Stimulated activated naive CD4-positive, alpha-beta T cell treated with Interleukin-2 at 50 U/mL for 16 hours (primary cell): ENCODE data around the gene DUSP2.
"Not testable (repeated sequence)": the region's sequence is repeated elsewhere in the genome, so short reads cannot be mapped to it uniquely, and the experiment has no call there.

Experiments
- DNase-seq: peaks from one replicate; lab custom pipeline; 2025; lab: John Stamatoyannopoulos, UW

DUSP2 gene

GRCh38 chr2:96146881-96147592 is 1.8 kb upstream of the DUSP2 start:
- no peak for DNase-seq

GRCh38 chr2:96146153-96146880 is 1.1 kb upstream of the DUSP2 start:
- peak; percentile 92 for DNase-seq

GRCh38 chr2:96145848-96146152 is 560 bp upstream of the DUSP2 start:
- no peak for DNase-seq

- DNase-seq: peak; percentile 49
Measured at GRCh38 chr2:96144481-96145035, 682 bp downstream of the DUSP2 start.

DNA sequence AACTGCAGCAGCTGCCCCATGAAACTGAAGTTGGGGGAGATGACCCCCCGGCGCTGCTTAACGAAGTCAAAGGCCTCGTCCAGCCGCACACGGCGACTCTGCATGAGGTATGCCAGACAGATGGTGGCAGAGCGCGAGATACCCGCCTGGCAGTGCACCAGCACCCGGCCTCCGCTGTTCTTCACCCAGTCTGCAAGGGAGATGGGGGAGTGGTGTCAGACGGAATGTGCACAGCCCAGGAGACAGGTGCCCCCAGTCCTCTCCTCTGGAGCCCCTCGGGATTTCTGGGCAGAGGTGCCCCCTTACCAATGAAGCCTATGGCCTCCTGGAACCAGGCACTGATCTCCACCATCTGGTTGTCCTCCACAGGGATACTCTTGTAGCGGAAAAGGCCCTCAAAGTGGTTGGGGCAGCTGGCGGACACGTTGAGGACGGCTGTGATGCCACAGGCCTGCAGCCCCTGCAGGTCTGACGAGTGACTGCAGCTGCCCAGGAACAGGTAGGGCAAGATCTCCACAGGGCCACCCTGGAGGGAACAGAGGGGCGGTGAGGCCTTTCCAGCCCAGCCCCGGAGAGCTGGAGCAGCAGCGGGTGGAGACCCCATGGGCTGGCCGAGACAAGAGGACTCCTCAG is 1.3 kb downstream of the DUSP2 start:
- peak; percentile 24 for DNase-seq

GRCh38 chr2:96143231-96143847 is 1.9 kb downstream of the DUSP2 start:
- DNase-seq: no peak

GRCh38 chr2:96142217-96143113 is 2.8 kb downstream of the DUSP2 start:
- peak; percentile 76 for DNase-seq

GRCh38 chr2:96141624-96141967 is 3.6 kb downstream of the DUSP2 start:
- DNase-seq: not testable (repeated sequence)

- DNase-seq: no peak
Measured at GRCh38 chr2:96140941-96141623, 4.2 kb downstream of the DUSP2 start.

DNA sequence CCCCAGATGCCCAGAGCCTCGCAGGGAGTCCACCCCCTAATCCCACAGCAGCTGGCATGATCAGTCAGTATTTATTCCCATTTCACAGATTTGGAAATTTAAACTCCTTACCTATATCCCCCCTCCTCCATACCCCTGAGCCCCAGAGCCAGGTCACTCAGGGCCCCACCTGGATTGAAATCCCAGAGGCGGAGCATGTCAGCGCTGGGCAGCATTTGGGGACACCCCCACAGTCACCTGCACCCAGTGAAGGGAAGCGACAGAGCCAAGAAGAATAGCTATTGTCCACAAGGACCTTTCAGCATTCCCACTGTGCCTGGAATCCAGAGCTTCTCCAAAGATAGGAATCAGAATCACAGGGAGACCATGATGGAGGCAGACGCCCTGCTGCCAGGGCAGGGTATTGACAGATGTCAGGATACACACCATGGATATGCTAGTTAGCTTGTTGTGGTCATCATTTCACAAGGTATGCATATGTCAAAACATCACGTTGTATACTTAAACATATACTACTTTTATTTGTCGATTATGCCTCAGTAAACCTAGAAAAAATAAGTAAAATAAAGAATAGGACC is 6.0 kb downstream of the DUSP2 start:
- DNase-seq: no peak

DNA sequence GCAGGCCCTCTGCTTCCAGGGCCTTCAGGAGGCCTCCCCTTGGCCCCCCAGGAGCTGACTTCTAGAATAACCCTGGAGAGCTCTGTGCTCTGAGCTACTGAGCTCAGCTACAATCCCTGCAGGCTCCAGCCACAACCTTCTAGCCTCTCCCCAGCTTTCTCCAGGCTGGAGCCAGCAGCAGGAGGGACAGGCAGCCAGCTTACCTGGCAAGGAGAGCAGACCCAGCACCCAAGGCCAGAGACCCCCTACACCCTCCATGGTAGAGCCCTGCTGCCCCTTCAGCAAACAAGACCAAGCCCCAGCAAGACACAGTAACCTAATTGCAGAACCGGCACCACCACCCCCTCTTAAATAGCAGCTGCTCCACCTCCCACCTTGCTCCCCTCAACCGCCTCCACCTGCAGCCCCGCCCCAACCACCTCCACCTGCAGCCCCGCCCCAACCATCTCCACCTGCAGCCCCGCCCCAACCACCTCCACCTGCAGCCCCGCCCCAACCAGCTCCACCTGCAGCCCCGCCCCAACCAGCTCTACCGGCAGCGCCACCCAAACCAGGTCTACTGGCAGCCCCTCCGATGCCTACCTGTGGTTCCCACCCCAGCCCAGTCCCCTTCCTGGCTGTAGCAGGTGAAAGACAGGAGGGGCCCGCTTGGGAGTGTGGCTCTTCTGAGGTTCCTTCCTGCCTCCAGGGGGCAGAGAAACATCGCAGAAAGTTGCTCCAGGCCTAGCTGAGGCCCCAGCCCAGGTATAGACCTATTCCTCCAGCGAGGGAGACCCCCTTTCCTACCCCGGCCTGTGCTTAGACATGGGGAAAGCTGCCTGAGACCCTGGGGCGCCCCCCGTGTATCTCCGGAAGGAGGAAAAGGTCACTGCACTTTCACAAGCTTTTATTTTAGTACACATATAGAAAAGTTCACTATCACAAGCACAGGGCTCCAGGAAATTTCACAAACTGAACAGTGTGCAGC is 6.8 kb downstream of the DUSP2 start, which contains the start of gene ASTL:
Gene ASTL (minus strand): TSS at position 324 of the 967 bp plus-strand sequence. CDS start 66 bp downstream, at position 258.
- peak; percentile 47 for DNase-seq

GRCh38 chr2:96137321-96138178 is 7.7 kb downstream of the DUSP2 start:
- DNase-seq: no peak

DNA sequence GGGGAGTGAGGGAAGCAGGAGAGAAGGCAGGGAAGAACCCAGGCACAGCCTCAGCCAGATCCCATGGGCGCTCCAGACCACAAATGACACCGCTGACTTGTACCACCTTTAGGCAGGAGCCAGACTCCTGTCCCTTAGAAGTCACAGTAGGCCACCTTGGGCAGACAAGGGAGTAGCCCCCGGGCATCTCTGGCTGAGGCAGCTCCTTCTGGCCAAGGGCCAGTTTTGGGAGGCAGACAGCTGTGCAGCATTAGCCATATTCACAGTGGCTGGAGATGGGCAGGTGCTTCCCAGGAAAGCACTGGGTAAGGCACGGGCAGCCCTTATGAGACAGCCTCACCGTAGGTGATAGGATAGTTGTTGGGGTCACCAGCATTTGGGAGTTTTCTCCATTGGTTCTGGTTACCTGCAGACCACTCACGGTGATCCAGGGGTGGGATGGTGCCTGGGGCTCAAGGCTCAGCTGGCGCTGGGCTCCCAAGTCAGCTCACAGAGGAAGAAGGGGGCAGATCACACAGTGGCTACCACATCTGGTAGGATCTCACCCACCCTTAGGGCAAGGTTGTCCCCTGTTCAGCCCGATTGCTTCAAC is 9.0 kb downstream of the DUSP2 start:
- no peak for DNase-seq

- DNase-seq: no peak
Measured at GRCh38 chr2:96135621-96136020, 9.6 kb downstream of the DUSP2 start.

DNA sequence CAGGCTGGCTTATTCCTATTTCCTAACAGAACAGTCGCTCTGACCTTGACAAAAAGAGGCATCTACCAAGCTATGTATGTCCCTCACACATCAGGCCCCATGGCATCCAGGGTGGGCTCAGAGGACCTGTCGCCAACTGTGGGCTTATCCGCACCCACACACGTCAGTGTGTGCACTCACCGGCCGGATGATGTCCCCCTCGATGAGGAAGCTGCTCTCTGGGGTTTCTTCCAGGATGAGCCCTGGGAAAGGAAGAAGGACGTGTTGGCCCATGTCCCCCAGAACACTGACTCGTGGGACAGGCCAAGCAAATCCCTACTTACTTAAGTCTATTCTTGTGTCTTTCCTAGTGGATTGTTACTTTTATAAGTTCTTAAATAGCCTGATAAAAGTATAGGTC is 10.1 kb downstream of the DUSP2 start:
- DNase-seq: no peak

GRCh38 chr2:96134421-96134820 is 10.8 kb downstream of the DUSP2 start:
- no peak for DNase-seq

DNA sequence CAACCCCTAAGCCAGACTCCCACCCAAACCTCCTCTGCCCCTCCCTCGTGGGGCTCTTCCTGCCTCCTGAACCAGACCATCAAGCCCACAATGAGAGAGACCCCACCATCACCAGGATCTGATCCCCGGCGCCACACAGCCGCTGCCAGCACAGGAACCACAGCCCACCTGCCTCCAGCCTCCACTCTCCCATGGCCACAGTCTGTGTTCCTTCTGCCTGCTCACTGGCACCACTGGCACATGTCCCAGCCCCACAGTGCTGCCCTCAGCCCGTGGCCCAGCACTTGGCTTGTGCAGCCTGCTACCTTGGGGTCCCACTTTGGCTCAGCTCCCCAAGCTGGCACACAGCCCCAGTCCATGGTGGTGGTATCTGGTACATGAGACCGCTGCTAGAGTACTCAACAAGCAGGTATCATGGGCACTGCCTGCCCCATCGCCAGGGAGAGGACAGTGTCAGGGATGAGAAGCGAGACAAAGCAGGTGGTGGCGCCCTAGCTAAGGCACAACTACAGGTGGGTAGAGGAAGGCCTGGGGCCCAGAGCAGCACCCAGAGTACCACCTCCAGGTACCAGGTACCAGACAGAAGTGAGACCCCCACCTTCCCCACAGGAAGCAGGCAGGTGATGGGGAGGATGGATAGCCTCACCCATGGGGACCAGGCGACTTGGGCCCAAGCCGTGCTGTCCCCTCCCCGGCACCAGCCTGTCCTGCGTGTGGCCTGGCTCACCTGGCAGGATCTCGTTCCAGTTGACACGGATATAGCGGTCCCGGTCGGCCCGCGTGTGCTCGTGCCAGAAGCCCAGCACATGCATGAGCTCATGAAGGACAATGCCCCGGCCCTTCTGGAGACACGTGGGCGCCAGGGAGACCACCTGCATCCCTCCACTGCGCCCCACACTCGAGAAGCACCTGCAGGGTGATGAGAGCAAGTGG is 13.2 kb downstream of the DUSP2 start:
- no peak for DNase-seq
